SK-N-SH treated with all-trans-retinoic acid at 6 μM for 48 hours (cell line): ENCODE results near the gene ARL6IP4.

Experiments
- PATZ1 ChIP-seq: fragments of 250-450 bp; sonication (Bioruptor Pico); IDR thresholded peaks from 2 replicates; pipeline ENCODE4 v1.8.0; 2020; ENCODE audit warnings: mild to moderate bottlenecking, moderate library complexity, borderline replicate concordance
- TSHZ2 ChIP-seq: fragments of 250-450 bp; sonication (Bioruptor Pico); IDR thresholded peaks from 2 replicates; pipeline ENCODE4 v1.5.0; 2020; ENCODE audit warnings: mild to moderate bottlenecking, moderate library complexity

GRCh38 chr12:122989874-122990419 is 9.5 kb downstream of the ARL6IP4 start:
- TF ChIP-seq TSHZ2 (CRISPR knock-in tag) = no peak
- TF ChIP-seq PATZ1 = no peak
